ENCODE results near the gene SHC3. TPM values are rescaled to one million over a fixed set of nuclear protein-coding genes. Genes with fewer than 3 reads are reported as not detected.

The SHC3 gene
- total RNA-seq, 2 experiments from 2014 or later = not detected

DNA sequence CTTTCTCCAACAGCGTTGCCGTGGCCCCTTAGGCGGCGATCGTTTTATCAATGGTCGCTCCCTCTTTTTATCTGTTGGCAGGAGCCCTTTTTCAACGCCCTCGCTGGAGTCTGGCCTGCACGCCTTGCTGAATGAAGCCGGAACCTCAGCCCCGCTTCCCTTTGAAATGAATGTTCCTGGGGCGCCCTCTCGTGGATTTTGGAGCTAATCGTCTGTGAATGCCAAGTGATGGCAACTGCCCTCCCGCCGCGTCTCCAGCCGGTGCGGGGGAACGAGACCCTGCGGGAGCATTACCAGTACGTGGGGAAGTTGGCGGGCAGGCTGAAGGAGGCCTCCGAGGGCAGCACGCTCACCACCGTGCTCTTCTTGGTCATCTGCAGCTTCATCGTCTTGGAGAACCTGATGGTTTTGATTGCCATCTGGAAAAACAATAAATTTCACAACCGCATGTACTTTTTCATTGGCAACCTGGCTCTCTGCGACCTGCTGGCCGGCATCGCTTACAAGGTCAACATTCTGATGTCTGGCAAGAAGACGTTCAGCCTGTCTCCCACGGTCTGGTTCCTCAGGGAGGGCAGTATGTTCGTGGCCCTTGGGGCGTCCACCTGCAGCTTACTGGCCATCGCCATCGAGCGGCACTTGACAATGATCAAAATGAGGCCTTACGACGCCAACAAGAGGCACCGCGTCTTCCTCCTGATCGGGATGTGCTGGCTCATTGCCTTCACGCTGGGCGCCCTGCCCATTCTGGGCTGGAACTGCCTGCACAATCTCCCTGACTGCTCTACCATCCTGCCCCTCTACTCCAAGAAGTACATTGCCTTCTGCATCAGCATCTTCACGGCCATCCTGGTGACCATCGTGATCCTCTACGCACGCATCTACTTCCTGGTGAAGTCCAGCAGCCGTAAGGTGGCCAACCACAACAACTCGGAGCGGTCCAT lies 177.4 kb downstream of the SHC3 start:
- Histone ChIP-seq H3K36me3 (ENCODE audit: insufficient read depth, low read length) (no peaks in the 10 kb centered on the region), H3K4me1 (ENCODE audit: insufficient read depth, low read length) (peaks cover 7% of the 10 kb centered on the region), H3K9me3 (ENCODE audit: control insufficient read depth in 1 of 2, insufficient read depth in 1 of 2, low read length in 2 of 2) (peaks cover 0 to 5% of the 10 kb centered on the region in 2 experiments), H3K27ac (ENCODE audit: low read depth in 1 of 2, low read length in 2 of 2) (no peak overlapping the region), H3K27me3 (ENCODE audit: control insufficient read depth in 1 of 2, insufficient read depth in 2 of 2, low read length in 2 of 2) (peaks cover 8 to 11% of the 10 kb centered on the region in 2 experiments), H3K4me3 (ENCODE audit: low read length) (no peak overlapping the region)
- TF ChIP-seq, protein P1, sequence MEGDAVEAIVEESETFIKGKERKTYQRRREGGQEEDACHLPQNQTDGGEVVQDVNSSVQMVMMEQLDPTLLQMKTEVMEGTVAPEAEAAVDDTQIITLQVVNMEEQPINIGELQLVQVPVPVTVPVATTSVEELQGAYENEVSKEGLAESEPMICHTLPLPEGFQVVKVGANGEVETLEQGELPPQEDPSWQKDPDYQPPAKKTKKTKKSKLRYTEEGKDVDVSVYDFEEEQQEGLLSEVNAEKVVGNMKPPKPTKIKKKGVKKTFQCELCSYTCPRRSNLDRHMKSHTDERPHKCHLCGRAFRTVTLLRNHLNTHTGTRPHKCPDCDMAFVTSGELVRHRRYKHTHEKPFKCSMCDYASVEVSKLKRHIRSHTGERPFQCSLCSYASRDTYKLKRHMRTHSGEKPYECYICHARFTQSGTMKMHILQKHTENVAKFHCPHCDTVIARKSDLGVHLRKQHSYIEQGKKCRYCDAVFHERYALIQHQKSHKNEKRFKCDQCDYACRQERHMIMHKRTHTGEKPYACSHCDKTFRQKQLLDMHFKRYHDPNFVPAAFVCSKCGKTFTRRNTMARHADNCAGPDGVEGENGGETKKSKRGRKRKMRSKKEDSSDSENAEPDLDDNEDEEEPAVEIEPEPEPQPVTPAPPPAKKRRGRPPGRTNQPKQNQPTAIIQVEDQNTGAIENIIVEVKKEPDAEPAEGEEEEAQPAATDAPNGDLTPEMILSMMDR (IDR thresholded peaks at IDR 0.05) = peak; percentile 68
- DNase-seq (peak; percentile 58 to 81 (median 68)), ATAC-seq (ENCODE audit: poor library complexity) (peak; percentile 46)
- H3K9me3 Mint-ChIP-seq = no peaks in the 10 kb centered on the region
- intact Hi-C loops (cut with DNase I, micrococcal nuclease) = loop anchor here (1.0 to 5.0 kb wide), 7 partner anchors 278 to 1664 kb away; no protein-coding TSS in a partner anchor
- no peak overlapping the region for H3K27ac Mint-ChIP-seq
- no peaks in the 10 kb centered on the region for H3K36me3 Mint-ChIP-seq (ENCODE audit: low read depth)
- ChIA-PET CTCF (interaction anchor here (0.8 to 1.1 kb wide), 2 partner anchors 73 to 408 kb away, joined by 3 read pairs; no protein-coding TSS in a partner anchor), POLR2A (interaction anchor here (0.5 kb wide), 1 partner anchor 932 kb away, joined by 3 read pairs; no protein-coding TSS in a partner anchor)
- H3K4me3 Mint-ChIP-seq = no peak overlapping the region
- no peaks in the 10 kb centered on the region for H3K4me1 Mint-ChIP-seq (ENCODE audit: low read depth)
- H3K27me3 Mint-ChIP-seq = peaks cover 29% of the 10 kb centered on the region

DNA sequence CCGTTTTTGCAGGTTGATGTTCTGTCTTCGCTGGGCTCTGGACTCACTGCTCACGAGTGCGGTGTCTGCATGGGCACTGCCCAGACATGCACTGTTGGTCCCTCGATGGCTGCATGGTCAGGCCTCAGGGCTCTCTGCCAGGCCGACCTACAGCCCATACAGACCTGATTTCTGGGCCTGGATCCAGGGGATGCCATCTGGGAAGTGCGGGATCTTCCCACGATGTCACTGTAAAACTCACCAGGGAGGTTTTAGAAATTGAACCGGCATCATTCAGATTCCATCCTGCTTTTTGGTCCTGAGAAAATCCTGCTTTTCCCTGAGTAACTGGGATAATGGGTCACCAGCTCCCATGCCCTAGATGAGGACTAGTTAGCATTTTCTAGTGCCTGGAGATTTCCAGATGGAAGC lies 178.2 kb downstream of the SHC3 start:
- Histone ChIP-seq H3K27ac (ENCODE audit: low read depth in 1 of 2, low read length in 2 of 2) (no peak overlapping the region), H3K36me3 (ENCODE audit: insufficient read depth, low read length) (no peaks in the 10 kb centered on the region), H3K4me1 (ENCODE audit: insufficient read depth, low read length) (peaks cover 7% of the 10 kb centered on the region), H3K27me3 (ENCODE audit: control insufficient read depth in 1 of 2, insufficient read depth in 2 of 2, low read length in 2 of 2) (peaks cover 11 to 14% of the 10 kb centered on the region in 2 experiments), H3K4me3 (ENCODE audit: low read length) (no peak overlapping the region), H3K9me3 (ENCODE audit: control insufficient read depth in 1 of 2, insufficient read depth in 1 of 2, low read length in 2 of 2) (peaks cover 0 to 5% of the 10 kb centered on the region in 2 experiments)
- Mint-ChIP-seq H3K4me3 (no peak overlapping the region), H3K27me3 (peaks cover 34% of the 10 kb centered on the region), H3K4me1 (ENCODE audit: low read depth) (no peaks in the 10 kb centered on the region), H3K9me3 (no peaks in the 10 kb centered on the region), H3K27ac (no peak overlapping the region), H3K36me3 (ENCODE audit: low read depth) (no peaks in the 10 kb centered on the region)
- ATAC-seq (ENCODE audit: poor library complexity) = no peak
- DNase-seq = no peak
- intact Hi-C loops (cut with DNase I, micrococcal nuclease) = loop anchor here (1.0 to 5.0 kb wide), 6 partner anchors 278 to 1663 kb away; no protein-coding TSS in a partner anchor
- ChIA-PET POLR2A (no interaction called here), CTCF (interaction anchor here (1.1 kb wide), 1 partner anchor 72 kb away, joined by 3 read pairs; no protein-coding TSS in a partner anchor)
- TF ChIP-seq, protein P1 (IDR thresholded peaks at IDR 0.05) = no peak

DNA sequence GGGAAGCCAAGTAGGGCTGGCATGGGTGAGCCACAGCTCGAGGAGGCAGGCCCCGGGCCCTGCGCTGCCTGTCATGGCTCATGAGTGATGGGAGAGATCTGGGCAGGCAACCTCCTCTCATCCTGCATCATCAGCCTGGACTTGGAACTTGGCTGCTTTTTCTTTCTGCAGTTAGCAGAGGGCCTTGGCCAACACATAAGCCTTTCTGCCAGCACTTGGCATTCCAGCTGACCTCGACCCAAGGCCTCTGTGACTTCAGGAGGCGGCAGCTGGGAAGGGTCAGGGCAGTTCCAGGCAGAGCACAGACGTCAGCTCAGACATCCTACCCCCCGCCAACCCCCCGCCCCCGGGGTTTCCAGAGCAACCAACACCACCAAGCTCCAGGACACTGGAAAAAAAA lies 179.7 kb downstream of the SHC3 start:
- ChIA-PET POLR2A (no interaction called here), CTCF (no interaction called here)
- intact Hi-C loops (cut with DNase I, micrococcal nuclease) = no loop called here
- H3K27ac ChIP-seq (ENCODE audit: low read depth in 1 of 2, low read length in 2 of 2) = no peak overlapping the region
- no peaks in the 10 kb centered on the region for H3K36me3 Mint-ChIP-seq (ENCODE audit: low read depth)
- DNase-seq (no peak), ATAC-seq (ENCODE audit: poor library complexity) (no peak)
- H3K4me3 Mint-ChIP-seq = no peak overlapping the region
- no peaks in the 10 kb centered on the region for H3K9me3 Mint-ChIP-seq
- no peak overlapping the region for H3K4me3 ChIP-seq (ENCODE audit: low read length)
- H3K36me3 ChIP-seq (ENCODE audit: insufficient read depth, low read length) = no peaks in the 10 kb centered on the region
- H3K27ac Mint-ChIP-seq = no peak overlapping the region
- peaks cover 47% of the 10 kb centered on the region for H3K27me3 Mint-ChIP-seq
- H3K4me1 ChIP-seq (ENCODE audit: insufficient read depth, low read length) = peaks cover 7% of the 10 kb centered on the region
- H3K9me3 ChIP-seq (ENCODE audit: control insufficient read depth in 1 of 2, insufficient read depth in 1 of 2, low read length in 2 of 2) = peaks cover 0 to 5% of the 10 kb centered on the region in 2 experiments
- no peaks in the 10 kb centered on the region for H3K4me1 Mint-ChIP-seq (ENCODE audit: low read depth)
- TF ChIP-seq, protein P1 (IDR thresholded peaks at IDR 0.05) = no peak
- peaks cover 14 to 29% of the 10 kb centered on the region in 2 experiments for H3K27me3 ChIP-seq (ENCODE audit: control insufficient read depth in 1 of 2, insufficient read depth in 2 of 2, low read length in 2 of 2)

All from CD4-positive, alpha-beta T cell (primary cell).